GM04504 (cell line): ENCODE results near the gene ABCG8.

ENCODE experiments used
- DNase-seq: peaks from one replicate; pipeline ENCODE4 v3.0.0-alpha.2; 2012; ENCODE audit warnings: low read depth

The ABCG8 gene

DNA sequence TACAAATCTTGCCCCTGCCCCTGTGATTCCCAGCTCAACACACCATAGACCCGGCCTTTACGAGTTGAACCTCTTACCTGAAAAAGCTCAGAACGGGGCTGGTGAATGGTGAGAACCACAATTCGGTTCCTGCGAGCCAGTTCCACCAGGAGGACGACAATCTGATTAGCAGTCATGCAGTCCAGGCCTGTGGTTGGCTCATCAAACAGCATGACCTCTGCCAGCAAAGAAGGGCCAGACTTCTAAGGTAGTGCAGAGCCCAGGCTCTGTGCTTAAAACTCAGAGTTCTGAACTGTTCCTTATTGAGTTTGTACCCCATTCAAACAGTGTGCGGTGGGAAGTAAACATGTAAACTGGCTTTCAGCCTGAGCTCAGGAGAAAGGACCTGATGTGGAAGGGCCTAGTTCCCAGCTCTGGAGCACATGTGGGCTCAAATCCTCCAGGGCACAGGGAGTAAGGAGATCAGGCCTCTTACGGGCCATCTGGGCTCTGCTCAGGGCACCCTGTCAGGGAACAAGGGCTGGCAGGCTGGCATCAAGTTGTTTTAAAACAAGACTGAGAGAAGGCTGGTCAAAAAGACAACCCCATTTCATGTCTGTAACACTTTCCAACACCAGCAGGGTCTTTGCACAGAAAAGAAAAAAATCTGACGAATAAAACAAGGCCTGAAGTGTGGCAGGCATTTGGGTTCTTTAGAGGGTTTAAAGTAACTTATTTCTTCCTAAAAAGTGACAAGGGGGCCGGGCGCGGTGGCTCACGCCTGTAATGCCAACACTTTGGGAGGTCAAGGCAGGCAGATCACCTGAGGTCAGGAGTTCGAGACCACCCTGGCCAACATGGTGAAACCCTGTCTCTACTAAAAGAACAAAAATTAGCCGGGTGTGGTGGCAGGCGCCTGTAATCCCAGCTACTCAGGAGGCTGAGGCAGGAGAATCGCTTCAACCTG, 12.2 kb upstream of the ABCG8 start:
- no peak for DNase-seq

DNA sequence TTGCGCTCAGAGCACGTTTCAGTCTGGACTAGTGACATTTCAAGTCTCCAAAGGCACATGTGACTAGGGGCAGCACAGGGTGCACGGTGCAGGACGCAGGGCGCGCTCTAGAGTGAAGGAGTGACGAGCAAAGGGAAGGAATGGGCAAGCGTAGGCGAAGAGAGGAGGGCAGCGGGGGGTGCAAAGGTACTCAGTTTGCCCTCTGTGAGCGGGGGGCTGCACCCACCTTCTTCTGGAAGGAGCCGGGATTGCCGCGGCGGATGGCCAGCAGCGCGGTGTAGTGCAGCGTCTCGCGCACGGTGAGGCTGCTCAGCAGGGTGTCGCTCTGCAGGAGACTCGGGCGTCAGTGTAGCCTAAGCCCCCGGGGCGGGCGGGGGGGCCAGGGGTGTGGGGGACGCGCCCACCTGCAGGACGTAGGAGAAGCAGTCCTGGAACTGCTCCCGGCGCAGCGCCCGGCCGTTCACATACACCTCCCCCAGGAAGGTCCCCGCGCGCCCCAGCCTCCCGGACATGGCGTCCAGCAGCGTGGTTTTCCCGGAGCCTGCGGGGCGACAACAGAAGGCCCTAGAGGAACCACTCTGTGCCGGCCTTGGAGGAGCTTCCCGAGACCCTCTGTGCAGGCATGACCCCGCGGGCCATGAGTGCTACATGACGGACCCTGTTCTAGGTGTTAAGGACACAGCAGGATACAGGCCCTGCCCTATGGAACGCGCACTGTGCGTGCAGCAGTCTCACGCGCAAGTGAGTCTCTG, 7.1 kb upstream of the ABCG8 start:
- DNase-seq: no peak

DNA sequence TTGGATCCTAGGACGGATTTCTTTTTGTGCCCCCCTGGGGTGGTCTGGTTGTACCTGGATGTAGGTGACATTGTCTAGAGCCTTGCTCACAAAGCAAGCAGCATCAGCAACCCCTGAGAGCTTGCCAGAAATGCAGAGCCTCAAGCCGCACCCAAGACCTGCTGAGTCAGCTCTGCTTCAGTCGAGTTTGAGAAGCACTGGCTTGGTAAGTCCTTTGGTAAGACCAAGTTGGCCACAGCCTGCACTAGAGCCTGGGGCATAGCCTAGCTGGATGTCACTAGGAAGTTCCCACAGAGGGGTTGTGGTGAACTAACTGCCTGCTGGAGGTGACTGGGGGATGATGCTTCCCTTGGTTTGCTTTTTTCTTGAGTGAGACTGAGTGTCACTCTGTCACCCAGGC, 6.3 kb upstream of the ABCG8 start:
- DNase-seq: no peak

DNA sequence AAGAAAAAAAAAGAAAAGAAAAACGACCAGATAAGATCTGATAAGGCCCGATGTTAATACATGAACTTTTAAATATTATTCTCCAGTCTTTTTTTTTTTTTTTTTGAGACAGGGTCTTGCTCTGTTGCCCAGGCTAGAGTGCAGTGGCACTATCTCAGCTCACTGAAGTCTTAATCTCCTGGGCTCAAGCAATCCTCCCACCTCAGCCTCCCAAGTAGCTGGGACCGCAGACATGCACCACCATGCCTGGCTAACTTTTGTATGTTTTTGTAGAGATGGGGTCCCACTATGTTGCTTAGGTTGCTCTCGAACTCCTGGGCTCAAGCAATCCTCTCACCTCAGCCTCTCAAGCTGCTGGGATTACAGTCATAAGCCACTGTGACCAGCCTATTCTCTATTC, 1.7 kb upstream of the ABCG8 start:
- no peak for DNase-seq

DNA sequence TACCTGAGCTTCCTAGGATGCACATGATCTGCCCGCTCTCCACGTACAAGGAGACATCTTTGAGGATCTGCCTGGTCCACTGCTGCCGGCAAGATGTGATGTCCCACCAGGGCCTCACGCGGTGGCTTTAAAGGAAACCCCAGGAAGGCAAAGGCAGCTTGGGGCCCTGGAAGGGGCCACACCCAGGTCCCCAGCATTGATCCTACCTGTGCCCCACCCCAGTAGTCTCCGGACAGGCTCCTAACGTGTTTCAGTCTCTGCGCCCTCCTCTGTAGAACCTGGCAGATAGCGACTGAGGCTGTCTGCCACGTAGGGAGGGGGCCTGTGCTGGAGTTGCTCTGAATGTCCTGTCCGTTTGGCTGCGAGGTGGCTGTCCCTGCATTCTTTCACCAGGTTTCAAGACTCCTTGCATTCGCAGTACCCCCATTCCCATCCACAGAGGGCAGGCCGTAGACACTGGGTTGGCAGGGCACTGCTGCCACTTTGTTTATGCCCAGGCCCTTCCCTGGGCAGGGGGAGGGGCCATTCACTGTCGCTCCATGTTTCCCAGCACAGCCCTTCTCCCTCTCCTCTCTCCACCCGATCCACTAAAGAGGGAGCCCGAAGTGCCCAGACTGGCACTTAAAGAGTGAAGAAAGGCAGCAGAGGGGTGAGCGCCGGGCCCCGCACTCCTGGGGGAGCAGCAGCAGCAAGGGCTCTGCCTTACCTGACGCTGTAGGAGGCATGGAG, 776 bp upstream of the ABCG8 start:
- DNase-seq: no peak

DNA sequence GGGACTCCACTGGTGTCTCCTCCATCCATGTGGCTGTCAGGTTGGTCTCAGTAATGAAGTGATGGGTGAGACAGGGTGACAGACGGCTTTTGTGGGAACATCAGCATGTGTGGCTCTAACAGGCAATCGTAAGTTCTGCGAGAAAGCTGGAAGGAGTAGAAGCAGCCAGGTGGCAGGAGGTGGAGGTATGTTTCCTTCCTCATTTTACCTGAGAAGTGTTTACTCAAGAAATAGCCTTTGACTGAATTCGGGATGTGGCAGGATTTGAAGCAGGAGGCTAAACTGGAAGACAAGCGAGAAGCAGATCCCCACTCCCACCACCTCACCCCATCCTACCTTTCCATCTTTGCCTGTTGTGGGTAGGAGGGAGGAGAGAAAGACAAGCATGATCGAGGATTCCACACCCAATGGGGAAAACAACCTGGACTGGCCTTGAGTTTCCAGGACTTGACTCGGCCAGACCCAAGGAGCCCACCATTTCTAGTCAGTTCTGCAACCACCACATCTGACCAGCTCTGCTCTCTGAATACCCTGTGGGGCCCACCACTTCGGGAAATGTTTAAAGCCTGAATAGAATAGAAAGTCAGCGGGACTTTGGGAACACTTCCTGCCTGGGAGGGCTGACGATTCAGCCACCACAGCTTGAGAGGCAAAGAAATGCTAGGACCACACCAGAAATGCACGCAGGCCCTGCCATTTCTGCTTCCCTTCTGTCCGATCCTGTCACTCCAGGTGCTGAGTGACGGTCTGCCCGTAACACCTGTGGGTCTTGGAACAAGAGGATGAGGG, 1.2 kb downstream of the ABCG8 start:
- no peak for DNase-seq

DNA sequence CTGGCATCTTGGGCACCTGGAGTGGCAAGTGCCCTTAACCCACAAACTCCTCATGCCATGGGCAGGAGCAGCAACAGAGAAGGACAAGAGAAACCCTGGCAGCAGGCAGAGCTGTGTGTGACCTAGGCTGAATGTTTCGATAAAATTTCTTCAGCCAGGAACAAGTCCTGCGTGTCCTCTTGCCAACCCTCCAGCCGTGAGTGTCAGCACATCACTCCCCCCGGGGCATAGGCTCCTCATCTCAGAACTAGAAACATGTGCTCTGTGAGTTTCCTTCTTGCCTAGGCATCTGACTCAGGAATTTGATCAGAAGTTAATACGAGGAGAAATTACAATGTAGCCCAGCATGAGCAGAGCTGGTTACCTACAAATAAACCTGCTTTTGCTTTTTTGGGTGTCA, 2.2 kb downstream of the ABCG8 start:
- no peak for DNase-seq

DNA sequence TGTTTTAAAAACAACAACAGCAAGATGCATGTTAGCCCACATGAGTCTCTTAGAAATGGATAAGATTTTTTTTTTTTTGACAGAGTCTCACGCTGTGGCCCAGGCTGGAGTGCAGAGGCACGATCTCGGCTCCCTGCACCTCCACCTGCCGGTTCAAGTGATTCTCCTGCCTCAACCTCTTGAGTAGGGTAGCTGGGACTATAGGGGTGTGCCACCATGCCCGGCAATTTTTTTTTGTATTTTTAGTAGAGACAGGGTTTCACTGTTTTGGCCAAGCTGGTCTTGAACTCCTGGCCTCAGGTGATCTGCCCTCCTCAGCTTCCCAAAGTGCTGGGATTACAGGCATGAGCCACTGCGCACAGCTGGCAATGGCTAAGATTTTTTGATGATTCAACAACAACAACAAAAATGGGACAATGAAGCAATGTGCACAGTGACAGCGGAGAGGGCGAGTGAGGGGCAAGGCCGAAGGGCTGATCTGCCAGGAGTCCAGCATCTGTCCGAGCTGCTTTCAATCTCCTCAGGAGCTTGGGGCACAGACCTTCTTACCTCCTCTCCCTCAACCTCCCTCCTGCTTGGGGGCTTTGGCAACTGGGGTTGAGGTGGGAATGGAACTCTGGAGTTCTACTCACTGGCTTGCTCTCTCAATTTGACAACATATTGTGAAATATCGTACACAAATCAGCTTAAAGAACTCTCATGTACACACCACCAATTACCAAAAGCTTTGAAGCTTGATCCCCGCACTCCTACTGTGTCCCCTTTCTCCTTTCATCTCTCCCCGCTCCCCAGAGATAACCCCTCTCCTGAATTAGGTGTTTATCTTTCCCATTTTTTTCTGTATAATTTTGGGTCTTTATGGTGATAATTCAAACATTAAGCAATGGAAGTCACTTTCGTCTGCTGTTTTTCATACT, 3.4 kb downstream of the ABCG8 start:
- DNase-seq: no peak

DNA sequence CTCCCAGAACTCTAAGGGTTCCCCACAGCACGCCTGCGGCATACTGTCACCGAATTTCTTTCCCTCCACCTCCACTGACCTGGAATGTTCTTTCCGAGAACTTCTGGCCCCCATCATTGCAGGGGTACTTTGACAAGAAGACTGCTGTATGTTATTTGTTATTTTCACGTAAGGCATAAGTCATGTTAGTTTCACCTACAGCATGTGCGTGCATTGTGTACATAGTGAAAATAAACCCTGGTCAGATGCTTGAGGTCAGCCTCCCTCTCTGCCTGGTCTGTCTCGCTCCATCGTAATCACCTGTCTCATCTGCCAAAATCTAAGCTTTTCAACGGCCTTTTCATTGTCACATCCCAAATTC, 4.1 kb downstream of the ABCG8 start:
- DNase-seq: no peak

DNA sequence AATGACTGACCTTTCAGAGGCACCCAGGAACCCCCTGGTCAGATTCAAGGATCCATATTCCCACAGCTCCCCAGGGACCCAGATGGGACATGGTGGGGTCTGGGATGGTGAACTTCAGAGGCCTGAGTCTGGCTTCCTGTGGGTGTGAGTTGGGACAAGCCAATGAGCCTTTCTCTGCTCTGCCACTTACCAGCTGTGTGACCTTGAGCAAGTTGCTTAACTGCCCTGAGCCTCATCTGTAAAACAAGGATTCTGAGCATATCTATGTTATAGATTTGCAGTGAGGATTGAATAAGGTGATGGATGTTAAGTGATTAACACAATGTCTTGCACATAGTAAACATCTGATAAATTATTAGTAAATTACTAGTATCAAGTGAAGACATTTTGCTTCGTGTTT, 6.4 kb downstream of the ABCG8 start:
- no peak for DNase-seq

DNA sequence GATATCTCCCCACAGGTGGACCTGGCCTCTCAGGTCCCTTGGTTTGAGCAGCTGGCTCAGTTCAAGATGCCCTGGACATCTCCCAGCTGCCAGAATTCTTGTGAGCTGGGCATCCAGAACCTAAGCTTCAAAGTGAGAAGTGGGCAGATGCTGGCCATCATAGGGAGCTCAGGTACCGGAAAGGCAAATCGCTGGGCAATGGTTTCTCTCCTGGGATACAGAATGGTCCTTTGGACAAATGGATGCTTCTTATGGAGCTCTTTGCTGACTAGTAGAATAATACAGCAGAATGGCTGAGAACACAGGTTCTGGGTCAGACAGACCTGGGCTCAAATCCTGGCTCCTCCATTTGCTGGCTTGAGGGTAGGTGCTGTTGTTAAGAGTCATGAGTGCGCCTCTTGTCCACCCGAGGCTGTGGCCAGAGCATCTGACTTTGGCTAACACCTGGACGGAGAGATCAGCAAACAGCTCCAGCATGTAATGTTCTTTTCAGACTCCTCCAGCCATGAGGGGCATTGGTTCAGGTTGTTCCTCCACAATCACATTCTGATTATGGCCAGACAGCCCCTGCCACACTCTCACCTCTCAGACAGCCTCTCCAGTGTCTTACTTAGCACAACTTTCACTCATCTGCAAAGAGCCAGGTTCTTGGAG, 7.5 kb downstream of the ABCG8 start:
- DNase-seq: no peak

DNA sequence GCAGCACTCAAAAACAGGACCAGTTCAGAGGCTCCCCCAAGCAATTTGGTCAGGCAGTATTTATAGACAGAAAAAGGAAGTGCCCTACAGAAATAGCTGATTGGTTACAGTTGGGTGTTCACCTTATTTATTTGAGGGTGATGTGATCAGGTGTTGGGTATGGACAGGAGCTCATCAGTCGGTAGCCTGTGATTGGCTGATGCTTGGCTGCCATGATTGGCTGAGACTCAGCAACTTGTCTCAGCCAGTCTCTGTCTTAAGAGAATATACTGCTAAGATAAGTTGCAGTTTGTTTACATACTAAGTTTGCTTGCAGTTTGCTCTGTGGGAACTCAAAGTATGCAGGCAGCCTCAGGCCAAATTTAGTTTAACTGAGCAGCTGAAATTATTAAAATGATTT, 9.4 kb downstream of the ABCG8 start:
- DNase-seq: no peak

DNA sequence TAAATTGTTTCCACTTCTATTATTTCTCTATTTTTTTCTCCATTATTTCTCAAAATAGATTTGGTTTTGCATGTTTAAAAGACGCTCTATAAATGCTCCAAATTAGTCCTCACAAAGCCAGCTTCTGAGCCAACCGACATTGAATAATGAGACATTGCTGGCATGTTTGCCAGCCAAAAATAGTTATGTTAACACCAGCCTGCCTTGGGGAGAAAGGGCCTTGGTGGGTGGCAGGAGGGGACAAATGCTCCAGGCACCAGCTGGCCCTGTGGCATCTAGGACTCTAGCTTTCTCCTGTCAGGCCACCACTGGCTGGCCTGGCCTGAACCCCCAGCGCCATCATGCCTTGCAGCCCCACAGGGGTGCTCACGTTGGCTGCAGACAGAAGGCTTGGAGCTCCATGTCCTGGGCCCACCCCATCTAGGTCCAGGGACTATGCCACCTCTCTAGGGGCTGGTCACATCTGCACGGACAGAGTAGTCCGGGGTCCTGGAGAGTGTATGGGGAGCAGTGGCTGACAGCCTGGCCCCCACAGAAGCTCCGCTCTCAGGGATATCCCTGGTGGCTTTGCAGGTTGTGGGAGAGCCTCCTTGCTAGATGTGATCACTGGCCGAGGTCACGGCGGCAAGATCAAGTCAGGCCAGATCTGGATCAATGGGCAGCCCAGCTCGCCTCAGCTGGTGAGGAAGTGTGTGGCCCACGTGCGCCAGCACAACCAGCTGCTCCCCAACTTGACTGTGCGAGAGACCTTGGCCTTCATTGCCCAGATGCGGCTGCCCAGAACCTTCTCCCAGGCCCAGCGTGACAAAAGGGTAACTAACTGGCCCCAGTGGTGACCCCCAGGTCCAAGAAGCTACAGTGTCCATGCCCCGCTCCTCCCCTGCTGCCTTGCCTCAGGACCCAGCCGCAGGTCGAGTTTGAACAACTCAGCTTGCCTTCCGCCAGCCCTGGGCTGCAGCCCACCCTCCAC, 12.5 kb downstream of the ABCG8 start:
- no peak for DNase-seq

DNA sequence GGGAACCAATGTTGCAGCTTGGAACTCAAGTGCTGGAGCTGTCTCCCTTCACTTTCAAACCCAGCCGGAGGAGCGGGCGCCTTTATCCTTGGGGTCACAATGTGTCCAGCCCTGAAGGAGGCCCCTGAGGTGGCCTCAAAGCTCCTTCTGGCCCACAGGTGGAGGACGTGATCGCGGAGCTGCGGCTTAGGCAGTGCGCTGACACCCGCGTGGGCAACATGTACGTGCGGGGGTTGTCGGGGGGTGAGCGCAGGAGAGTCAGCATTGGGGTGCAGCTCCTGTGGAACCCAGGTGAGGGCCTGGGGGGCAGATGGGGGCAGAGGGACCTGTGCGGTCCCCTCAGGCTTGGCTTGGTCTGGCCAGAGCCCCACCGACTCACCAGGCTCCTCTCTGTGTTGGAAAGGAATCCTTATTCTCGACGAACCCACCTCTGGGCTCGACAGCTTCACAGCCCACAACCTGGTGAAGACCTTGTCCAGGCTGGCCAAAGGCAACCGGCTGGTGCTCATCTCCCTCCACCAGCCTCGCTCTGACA, 13.5 kb downstream of the ABCG8 start:
- no peak for DNase-seq

DNA sequence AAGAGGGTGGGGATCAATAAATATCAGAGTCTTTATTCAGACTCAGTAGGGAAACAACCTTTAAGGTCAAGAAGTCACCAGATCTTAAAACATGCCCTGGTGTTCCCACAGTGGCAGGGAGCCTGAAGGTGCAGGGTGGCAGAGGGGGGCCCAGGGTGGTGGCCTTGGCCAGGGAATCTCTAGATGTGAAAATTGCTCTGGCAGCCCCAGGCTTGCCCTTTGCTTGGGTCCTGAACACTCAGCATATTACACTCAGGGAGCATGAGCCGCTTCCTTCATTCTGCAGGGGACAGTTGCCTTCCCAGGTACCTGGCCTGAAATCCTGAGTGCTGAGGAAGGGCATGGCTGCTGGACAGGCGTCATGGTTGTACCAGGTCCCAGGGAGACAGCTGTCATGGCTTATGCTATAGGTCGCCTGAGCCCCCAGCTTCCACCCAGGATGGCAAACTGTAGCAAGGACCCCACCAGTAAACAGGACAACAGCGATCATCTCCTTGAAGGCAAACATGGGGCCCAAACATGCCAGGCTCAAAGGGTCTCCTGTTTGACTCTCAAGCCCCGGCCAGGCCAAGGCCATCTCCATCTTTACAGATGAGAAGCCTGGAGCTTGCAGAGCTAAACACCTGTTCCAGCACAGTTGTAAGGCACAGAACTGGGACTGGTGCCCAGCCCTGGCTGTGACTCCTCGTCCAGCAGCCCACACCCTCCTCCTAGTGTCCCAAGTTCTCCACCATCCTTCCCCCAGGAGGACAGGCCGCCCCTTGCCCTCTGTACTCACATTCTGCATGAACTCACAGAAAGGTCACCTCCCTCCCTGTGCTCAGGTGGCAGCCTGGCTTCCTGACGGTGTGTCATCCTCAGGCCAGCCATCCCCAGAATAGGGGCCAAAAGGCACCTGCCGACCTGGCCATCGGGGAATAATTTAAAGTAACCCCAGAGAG, 14.6 kb downstream of the ABCG8 start:
- no peak for DNase-seq

DNA sequence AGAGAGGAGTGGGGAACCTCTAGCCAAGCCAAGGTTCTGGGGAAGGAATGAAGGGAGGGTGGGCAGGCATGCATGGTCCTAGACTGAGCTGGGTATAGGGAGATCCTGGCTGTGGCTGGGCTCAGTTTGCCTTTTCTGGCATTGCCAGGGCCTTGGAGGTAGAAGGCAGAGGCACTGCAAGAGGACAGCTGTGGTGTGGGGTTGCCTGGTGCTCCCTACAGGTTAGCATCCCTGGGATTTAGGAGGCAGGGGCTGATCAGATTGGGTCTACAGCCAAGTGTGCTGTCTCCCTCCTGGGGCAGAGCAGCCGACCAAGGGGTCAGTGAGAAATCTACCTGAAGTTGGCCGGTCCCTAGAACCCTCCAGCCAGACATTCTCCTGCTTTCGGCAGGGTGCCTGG, 15.9 kb downstream of the ABCG8 start:
- no peak for DNase-seq

DNA sequence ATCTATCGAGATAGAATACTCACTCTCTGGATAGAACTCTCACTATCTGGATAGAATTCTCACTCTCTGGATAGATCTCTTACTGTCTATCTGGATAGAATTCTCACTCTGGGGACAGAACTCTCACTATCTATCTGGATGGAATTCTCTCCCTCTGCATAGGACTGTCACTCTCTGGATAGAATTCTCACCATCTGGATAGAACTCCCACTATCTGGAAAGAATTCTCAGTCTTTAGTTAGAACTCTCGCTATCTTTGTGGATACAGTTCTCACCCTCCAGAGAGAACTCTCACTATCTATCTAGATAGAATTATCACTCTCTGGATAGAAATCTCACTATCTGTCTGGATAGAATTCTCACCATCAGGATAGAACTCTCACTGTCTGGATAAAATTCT, 16.5 kb downstream of the ABCG8 start:
- no peak for DNase-seq

DNA sequence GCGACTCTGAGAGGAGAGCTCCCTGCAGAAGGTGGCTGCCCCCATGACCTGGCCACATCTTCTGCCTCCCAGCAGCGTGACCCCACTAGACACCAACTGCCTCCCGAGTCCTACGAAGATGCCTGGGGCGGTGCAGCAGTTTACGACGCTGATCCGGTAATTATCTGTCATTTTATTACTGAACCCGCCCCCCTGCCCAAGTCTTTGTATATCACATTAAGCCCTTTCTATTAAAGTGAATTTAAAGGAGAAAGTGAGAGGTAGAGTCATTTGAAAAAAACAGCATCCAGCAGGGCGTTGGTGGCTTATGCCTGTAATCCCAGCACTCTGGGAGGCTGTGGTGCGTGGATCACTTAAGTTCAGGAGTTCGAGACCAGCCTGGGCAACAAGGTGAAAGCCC, 33.4 kb downstream of the ABCG8 start:
- DNase-seq: no peak
